OCI-M1 (cell line): ENCODE data around the gene NHLRC4.

ENCODE experiments used
- DNase-seq: peaks from one replicate; lab custom pipeline; 2025; lab: John Stamatoyannopoulos, UW

The NHLRC4 gene, protein sequence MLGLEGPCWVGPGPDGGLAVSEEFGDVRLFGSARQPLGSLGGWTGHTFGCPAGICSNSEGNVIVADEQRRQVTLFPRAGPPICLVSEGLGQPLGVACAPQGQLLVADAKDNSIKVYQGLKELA

GRCh38 chr16:566475-567372 lies at the start of gene NHLRC4:
Gene NHLRC4 (plus strand): TSS chr16:567005. CDS start chr16:568048, 1,043 bp downstream.
- peak; percentile 93 for DNase-seq

GRCh38 chr16:518858-519257 lies 47.9 kb upstream of the NHLRC4 start:
- DNase-seq = no peak

- DNase-seq = no peak
These were observed 47.4 kb upstream of the NHLRC4 start for GRCh38 chr16:519425-519824.

GRCh38 chr16:519841-520687 lies 46.7 kb upstream of the NHLRC4 start:
- no peak for DNase-seq

DNA sequence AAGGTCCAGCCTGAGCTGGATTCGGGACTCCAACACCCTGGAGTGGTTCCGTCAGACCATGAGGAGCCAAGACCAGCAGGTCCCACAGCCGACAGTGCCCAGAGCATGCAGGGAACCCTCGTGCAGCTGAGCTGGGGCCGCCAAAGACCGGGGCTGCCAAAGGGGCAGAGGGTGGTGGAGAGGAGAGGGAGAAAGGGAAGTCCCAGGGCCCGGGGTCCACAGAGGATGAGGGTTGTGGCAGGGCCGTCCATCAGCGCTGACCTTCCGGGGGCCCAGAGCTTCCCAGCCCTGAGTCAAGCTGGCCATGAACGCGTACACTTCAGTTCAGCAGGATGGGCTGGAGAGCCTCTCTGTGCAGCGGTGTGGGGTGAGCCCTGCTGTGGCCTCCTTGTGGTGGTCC lies 46.0 kb upstream of the NHLRC4 start:
- no peak for DNase-seq

DNA sequence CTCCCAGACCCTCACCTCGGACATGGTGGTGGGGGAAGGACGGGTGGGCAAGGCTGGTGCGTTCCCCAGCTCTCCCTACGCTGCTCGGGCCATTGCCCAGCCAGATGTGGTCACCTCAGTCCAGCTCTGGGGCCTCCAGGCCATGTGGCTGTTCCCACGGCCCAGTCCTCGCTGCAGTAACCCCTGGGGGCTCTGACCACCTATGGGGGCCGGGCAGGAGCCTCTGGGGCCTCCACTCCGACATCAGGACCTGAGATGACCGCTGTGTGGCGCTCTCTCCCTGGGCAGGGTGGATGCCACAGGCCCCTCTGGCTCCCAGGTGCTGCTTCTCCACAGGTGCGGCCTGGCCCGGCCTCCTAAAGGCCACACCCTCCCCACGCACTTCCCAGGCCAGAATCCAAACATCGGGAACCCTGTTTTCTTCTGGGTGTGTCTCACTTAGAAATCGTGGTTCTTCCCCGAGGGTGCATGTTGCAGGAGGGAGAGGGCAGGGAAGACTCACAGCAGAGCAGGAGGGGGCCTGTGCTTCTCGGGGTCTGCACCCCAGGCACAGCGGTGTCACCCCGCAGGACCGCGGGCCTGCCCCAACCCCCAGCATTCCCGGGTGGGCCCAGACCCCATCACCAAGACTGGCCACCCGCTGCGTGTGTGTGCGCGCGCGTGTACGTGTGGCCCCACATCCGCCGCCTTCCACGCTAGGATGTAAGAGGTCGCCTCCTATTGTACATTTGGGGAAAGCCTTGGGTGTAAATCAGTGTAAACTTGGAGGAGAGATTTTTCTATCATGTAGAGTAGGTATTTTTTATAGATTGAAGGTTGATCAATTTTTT lies 45.2 kb upstream of the NHLRC4 start:
- DNase-seq = no peak

GRCh38 chr16:522320-523096 lies 44.3 kb upstream of the NHLRC4 start:
- DNase-seq = no peak

GRCh38 chr16:523097-523741 lies 43.6 kb upstream of the NHLRC4 start:
- no peak for DNase-seq

DNA sequence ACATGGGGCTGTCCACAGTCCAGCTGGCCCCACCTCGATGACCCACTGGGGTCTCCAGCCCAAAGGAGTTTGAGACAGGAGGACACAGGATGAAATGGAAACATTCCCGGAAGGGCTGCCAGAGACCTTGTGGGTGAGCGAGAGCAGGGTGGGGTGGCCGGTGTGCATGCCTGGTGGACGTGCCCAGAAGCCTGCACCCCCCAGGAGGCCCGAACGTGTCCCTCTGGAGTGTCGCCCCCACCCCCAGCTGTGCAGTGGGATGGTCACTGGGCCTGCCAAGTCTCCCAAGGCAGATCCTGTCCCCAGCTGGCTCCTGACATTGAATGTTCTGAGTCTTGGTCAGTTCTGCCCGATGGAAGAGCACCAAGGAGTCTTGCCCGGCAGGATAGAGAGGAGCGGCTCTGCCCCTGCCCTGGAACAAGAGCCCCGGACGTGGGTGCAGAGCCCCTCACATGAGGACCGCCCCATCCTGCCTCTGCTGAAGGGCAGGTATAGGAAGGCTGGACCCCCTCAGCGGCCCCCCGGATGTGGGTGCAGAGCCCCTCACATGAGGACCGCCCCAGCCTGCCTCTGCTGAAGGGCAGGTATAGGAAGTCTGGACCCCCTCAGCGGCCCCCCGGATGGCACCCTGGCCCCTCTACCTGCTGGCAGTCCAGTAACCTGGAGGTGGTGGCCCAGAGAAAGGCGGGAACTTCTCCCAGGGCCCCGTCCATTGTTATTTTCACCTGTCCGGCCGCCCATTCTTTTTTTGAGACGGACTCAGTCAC lies 42.3 kb upstream of the NHLRC4 start:
- no peak for DNase-seq

DNA sequence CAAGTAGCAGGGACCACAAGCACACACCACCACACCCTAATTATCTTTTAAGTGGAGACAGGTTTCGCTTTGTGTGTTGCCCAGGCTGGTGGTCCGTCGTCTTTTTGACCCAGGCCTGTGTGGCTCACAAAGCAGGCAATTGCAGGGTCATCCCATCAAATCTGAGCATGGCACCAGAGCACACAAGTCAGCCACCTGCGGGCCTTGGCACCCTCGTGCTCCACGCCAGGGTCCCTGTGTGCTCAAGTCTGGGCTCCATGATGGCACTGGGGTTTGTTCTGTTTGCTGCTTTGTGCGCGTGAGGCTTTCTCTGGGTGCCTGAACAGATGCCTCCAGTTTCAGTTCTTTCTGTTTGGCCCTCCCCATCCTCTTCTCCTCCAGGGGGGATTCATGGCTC lies 41.7 kb upstream of the NHLRC4 start:
- no peak for DNase-seq

DNA sequence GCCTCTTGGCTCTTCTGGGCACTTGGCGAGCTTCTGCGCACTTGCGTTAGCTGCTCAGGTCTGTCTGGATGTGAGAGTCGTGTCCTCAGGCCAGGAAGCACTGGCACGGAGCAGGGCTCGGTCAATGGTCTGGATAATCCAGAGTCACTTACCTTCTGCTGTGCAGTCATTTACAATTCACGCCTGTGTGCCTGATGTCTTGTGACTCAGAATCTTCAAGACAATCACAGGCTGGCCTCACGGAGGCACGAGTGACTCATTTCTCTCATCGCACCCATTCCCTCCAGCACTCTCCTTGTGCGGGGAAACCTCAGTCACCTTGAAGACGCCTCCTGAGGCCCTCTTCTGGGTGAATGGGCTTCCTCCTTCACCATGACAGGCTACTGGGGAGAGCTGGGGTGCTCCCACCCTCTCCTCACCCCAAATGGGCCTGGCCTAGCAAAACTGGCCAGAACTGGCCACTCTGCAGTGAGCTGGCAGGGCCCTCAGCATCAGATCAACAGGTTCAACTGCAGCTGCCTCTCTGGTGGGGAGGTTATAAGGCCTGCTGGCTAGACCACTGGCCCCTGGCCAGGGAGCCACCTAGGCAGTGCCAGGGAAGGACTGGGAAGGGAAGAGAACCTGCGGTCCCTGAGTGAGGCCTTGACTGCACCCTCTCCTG lies 41.2 kb upstream of the NHLRC4 start:
- DNase-seq = peak; percentile 14

DNA sequence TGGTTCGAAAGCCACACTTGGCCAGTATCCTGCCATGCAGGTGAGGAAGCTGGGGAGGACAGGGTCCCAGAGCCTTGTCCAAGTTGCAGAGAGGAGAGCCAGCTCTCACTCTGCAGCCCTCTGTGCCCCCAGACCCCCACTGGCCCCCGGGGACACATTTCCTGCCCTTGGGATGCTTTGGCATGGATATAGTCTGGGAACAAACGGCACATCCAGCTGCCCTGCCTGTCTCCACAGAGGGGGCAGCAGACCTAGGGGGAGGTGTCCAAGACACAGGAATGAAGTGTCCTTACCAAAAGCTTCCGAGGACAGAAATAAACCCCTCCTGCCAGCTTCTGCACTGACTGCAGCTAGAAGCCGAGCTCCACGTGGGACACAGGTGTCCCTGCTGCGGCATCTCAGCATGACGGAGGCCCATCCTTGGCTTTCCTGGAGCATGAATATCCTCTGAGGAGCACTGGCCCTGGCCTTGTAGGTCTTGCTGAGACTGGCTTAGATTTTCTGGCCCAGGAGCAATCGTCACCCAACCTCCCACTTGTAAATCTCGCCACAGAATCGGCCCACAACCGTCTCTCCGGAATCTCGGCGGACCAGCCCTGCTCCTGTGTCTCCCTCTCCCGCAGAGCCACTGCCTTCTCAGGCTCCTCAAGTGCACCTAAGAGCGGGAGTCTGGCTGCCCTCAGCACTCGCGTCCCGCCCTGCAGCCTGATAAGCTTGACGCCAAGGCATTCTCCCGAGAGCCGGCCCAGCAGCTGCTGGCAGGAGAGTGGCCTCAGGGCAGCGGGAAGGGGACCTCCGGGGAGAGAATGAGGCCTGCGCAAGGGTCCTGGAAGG lies 40.4 kb upstream of the NHLRC4 start:
- peak; percentile 76 for DNase-seq

GRCh38 chr16:527015-527903 lies 39.5 kb upstream of the NHLRC4 start, which contains the start of gene CAPN15:
Gene CAPN15 (plus strand): TSS chr16:527712. CDS start chr16:546839, 19,127 bp downstream.
- DNase-seq = peak; percentile 89

- DNase-seq = peak; percentile 44
These were observed 38.4 kb upstream of the NHLRC4 start for GRCh38 chr16:528111-529011.

DNA sequence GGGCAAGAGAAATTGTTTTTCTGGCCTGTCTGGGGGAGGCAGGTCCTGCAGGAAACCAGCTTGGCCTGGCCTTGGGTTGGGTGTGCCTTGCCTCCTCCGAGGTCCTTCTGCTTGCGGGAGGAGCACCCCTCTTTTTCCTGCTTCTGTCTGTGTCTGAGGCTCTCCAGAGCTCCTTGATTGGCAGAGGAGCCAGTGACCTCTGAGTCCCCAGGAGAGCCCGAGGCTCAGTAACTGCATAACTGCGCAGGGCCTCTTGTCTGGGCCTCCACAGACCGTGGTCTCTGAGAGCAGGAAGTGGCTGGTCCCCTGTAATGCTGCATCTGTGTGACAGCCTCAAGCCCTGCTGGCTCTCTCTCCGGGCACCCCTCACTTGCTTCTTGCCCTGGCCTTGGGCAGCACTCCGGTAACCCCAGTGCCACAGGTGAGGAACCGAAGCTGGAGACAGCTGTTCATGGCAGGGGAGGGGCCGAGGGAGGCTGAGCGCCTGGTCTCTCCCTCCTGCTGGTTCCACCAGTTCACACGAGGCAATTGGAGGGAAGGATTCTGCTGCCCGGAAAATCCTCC lies 37.7 kb upstream of the NHLRC4 start:
- peak; percentile 44 for DNase-seq
